HG02973 (cell line): Measurements from ENCODE around the gene THBD.

Source experiments
- ATAC-seq: cut with Tn5 transposase; IDR thresholded peaks from one replicate; pipeline ENCODE4 v1.9.1; 2021; ENCODE audit warnings: moderate library complexity; ENCODE audit not compliant: unreplicated experiment

Gene THBD

DNA sequence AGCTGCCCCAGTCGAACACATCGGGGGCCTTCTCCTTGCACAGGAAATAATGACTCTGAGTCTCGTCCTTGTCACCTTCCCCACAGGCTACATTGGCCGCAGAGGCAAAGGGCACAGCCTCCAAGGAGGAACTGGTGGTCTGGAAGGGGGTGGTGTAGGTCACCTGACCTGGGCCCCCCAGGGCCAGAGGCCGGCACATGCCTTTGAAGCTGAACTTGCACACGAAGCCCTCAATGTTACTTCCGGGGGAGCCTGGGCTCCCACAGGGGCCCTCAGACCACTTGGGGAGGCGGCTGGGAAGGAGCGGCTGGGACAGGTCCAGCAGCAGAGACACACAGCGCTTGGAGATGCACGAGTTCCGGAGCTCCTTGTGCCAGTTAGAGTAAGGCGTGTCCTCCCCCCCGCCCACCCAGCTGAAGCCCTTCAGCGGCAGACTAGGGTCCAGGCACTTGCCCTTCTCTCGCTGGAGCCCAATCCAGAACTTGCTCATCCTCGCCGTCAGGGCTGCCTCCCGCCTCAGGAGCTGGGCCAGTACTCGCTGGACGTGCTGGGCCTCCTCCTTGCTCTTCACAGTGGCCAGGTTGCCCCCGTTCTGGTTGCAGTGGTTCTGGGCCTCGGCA lies 36.1 kb upstream of the THBD start:
- ATAC-seq: no peak

DNA sequence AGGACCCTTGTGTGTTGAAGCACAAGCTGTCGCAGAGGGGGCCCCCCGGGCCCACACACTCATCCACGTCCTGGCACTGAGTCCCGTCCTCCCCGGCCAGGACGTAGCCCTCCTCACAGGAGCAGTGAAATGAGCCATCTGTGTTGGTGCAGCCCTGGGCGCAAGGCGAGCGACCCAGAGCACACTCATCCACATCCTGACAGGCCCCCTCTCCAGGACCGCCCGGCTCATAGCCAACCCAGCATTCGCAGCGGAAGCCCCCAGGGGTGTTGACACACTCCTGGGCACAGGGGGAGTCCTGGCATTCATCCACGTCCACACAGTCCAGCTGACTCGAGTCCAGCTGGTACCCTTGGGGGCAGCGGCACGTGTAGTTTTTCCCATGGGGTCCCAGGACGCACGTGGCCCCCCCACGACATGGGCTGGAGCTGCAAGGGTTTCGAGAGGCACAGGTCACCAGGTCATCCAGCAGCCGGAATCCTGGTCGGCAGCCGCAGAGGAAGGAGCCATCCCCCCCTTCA lies 35.4 kb upstream of the THBD start:
- ATAC-seq: no peak

DNA sequence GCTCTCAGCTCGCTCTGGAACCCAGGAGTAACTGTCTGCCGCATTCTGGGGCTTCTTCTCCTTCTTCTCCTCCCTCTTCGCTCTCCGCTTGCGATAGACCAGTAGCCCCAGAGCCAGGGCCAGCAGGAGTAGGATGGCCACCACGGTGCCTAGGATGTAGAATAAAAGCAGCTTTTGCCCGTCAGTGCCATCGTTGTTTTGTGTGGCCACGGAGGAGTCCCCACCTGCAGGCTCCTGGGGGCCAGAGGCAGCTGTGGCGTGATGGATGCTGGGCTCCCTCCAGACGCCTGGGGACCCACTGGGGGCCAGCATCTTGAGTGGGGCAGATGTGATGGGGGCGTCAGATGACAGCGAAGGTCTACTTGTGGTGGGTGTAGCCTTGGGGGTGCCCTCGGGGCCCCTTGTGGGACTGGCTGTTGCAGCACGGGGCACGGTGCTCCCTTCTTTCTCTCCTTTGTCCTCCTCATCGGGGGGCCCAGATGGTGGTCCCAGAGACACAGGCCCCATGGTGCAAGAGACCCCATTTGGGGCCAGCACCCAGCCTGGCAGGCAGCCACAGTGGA lies 34.9 kb upstream of the THBD start:
- no peak for ATAC-seq

DNA sequence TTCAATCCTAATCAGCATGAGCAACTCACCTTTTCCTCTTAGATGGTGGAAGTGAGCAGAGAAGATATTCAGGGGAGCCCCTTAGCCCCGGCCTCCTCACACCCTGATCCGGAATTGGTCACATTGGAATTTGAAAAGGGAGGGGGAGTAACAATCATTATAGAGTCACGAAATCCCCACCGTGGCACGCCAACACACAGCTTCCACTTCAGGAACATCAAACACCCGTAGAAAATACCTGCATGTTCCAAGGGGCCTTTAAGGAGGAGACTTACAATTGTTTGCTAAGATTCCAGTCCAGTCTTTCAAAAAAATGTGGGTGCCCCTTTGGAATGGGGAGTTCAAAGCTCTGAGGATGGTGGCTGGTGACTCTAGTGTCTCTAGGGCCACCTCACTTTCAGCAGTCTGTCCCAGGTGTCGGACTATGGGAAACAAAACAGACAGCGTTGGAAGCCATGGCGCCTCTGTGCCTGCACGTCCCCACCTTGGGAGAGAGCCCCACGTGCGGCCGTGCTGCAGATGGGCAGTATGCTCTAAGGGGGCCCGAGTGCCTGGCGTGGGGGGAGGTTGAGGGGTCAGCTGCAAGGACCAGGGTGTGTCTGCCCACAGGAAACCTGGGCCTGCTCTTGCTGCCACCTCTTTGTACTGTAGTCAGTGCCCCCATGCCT lies 34.2 kb upstream of the THBD start:
- no peak for ATAC-seq

- no peak for ATAC-seq
Measured at GRCh38 chr20:23082846-23083552, 33.5 kb upstream of the THBD start.

DNA sequence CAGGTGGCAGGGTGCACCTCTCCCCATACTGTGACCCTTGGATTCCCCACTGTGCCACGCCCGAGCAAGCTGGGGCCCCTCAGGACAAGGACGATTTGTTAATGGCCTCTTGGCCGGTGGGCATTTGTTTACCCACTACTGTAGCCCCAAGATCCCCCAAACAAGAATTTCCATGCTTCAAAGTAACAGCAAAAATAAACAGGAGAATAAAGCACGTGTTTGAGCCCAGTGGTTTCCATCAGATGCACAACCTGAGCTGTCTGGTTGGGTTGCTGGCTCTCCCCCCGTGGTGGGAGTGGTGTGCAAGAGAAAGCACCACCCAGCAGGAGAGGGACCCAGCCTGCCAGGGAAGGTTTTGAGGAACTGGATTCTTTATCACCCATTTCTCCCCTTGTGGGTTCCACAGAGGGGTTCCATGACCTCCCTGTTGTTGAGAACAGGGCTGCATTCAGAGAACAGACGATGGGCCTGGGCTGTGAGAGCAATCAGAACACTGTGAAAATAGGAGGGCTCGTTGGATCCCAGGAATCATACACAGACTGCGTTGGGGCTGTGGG lies 31.9 kb upstream of the THBD start:
- no peak for ATAC-seq

DNA sequence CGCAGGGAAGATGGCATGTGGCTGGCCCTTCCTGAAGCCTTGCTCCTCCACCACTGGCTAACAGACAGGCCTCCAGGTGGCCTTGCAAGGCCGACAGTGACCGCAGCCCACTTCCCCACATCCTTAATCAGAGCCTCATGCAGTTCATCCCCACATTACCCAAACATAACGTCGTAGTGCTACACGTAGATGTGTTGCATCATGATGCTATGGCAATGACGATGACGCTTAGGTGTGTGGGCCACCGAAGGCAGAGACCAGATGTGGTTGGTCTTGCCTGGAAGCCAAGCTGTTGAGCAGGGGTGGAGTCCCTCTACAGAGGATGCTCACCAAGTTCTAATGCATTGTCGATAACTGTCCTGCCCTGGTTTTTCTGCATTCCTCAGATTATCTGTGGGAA lies 31.0 kb upstream of the THBD start:
- no peak for ATAC-seq

DNA sequence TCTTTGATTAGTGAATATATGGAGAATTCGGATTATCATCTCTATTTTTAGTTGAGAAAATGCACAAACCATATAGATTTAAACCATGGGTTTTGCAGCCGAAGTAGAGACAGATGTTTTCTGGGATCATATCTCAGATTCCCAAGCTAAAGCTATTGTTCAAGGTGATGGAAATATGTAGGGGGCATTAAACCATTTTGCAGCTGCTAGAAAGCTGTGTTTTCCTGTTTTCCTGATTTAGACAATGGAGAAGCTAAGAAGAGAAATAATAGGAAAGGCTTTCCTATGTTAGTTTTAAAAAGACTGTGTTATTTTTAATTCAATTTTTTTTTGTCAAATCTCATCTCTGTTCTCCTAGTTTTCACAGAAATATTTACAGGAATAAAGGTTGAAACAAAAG lies 30.5 kb upstream of the THBD start:
- ATAC-seq: no peak

GRCh38 chr20:23079016-23079351 lies 29.5 kb upstream of the THBD start:
- ATAC-seq: no peak

GRCh38 chr20:23078351-23079015 lies 29.0 kb upstream of the THBD start:
- ATAC-seq: no peak

- no peak for ATAC-seq
Measured at GRCh38 chr20:23077277-23077676, 27.8 kb upstream of the THBD start.

GRCh38 chr20:23074052-23074451 lies 24.6 kb upstream of the THBD start:
- ATAC-seq: no peak

- ATAC-seq: no peak
Measured at GRCh38 chr20:23072892-23073586, 23.6 kb upstream of the THBD start.

GRCh38 chr20:23071996-23072395 lies 22.5 kb upstream of the THBD start:
- no peak for ATAC-seq

GRCh38 chr20:23071398-23071797 lies 21.9 kb upstream of the THBD start:
- no peak for ATAC-seq

DNA sequence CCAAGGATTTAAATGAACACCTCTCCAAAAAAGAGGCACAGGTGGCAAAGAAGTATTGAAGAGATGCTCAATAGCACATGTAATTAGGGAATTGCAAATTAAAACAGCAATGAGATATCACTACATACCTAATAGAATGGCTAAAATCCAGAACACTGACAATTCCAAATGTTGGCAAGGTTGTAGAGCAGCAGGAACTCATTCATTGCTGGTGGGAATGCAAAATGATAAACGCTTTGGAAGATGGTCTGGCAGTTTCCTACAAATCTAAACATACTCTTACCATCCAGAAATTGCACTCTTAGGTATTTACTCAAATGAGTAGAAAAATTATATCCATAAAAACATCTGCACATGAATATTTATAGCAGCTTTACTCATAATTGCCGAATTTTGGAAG lies 19.6 kb upstream of the THBD start:
- ATAC-seq: no peak

DNA sequence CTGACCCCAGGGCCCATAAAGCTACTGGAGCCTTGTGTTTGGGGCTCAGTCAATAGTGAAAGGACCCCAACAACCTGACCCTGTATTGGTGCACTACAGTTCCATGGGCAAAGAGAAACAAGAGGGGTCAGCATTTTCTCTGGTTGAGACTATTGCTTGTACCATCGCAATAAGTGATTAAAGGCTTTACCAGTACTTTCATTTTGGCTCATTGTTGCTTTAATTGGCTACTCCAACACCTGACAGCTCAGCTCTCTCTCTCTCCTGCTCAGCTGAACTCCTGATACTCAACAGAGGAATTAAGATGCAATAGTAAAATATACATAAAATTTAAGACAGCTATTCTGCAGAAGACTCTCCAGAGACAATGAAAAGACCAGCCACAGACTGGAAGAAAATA lies 18.8 kb upstream of the THBD start:
- no peak for ATAC-seq

DNA sequence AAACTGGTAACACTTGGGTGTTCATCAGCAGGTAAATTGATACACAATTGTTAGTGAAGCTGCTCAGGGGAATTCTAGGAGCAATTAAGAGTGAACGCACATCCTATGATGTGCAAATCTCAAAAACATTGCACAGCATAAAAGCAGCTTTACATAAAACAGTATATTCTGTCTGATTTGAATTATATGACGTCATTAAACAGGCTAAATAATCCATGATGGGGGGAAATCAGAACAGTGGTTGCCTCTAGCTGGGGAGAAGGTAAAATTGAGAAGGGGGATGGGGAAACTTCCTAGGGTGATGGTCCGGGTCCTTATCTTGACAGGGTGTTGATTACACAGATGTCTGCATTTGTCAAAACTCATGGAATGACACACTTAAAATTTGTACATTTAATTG lies 17.3 kb upstream of the THBD start:
- ATAC-seq: no peak

- ATAC-seq: no peak
Measured at GRCh38 chr20:23065266-23066201, 16.1 kb upstream of the THBD start.
